Endothelial cell of umbilical vein (primary cell): Measurements from ENCODE around the gene GTF2H2C. TPM values are rescaled to one million over a fixed set of nuclear protein-coding genes. Genes with fewer than 3 reads are reported as not detected.

ENCODE experiments used
- BruUV-seq: library from RNA; stranded (reverse); fragments of 400-500 nt; replicated peaks from 2 replicates; lab custom pipeline; 2021; lab: Mats Ljungman, UMichigan
- CTCF ChIA-PET: fragments of 300-600, 350-600 bp; sonication (Branson Sonifier 250); formaldehyde crosslinking; loops from one replicate; lab custom pipeline; 2021; ENCODE audit warnings: antibody characterized with exemption, inconsistent platforms; lab: Charles Lee
- POLR2A ChIA-PET: fragments of 300-600, 350-600 bp; sonication (Branson Sonifier 250); formaldehyde crosslinking; loops from one replicate; lab custom pipeline; 2021; ENCODE audit warnings: antibody characterized with exemption, inconsistent platforms; lab: Charles Lee
- DNase-seq: peaks from one replicate; pipeline ENCODE4 v3.0.0-alpha.2; 2011; ENCODE audit warnings: low read depth, low spot score
- FAIRE-seq: peaks from 2 replicates; lab custom pipeline; 2011; peaks lifted over from hg19 to GRCh38; lab: Jason Lieb, UNC
- H2AFZ ChIP-seq: 2 replicates; pipeline ENCODE4 v1.6.0; 2012; ENCODE audit warnings: low read depth, low read length, control low read depth, inconsistent platforms
- H3K27ac ChIP-seq: 2 replicates; pipeline ENCODE4 v1.5.1; 2011; ENCODE audit warnings: low read depth, mild to moderate bottlenecking, control low read depth, low read length, moderate library complexity; ENCODE audit not compliant: insufficient read depth
- H3K27me3 ChIP-seq, 2 experiments: 2 replicates each; pipeline versions ENCODE4 v1.6.0 to v1.6.1; 2011; ENCODE audit warnings: low read length in 2 of 2, mixed read lengths in 1 of 2; ENCODE audit not compliant: control insufficient read depth in 2 of 2, insufficient read depth in 2 of 2
- H3K36me3 ChIP-seq, 2 experiments: 2 replicates in 1 of 2; 3 replicates in 1 of 2; pipeline ENCODE4 v1.5.1; 2011; ENCODE audit warnings: low read length in 2 of 2, mild to moderate bottlenecking in 1 of 2, moderate library complexity in 1 of 2; ENCODE audit not compliant: control insufficient read depth in 2 of 2, insufficient read depth in 2 of 2; ENCODE audit errors: extremely low read depth in 1 of 2
- H3K4me1 ChIP-seq: 3 replicates; pipeline ENCODE4 v1.5.1; 2011; ENCODE audit warnings: mild to moderate bottlenecking, low read length; ENCODE audit not compliant: control insufficient read depth, insufficient read depth; ENCODE audit errors: extremely low read depth
- H3K4me2 ChIP-seq: 2 replicates; pipeline ENCODE4 v1.6.1; 2011; ENCODE audit warnings: low read length, control low read depth, mixed read lengths; ENCODE audit not compliant: insufficient read depth
- H3K4me3 ChIP-seq, 3 experiments: fragments of 200-600 bp in 1 of 3; sonication (generic), shearing (Covaris generic) in 1 of 3; replicated peaks in 1 of 3; 2 replicates each; pipeline ENCODE4 v1.5.1; 2011 to 2016; ENCODE audit warnings: control low read depth in 3 of 3, low read length in 3 of 3, mild to moderate bottlenecking in 2 of 3, inconsistent platforms in 1 of 3, low read depth in 1 of 3, moderate library complexity in 1 of 3; ENCODE audit not compliant: insufficient read depth in 1 of 3
- H3K79me2 ChIP-seq: 2 replicates; pipeline ENCODE4 v1.6.0; 2012; ENCODE audit warnings: low read length, inconsistent platforms; ENCODE audit not compliant: control insufficient read depth, insufficient read depth
- H3K9ac ChIP-seq: replicated peaks from 2 replicates; pipeline ENCODE3; 2011; ENCODE audit warnings: low read length, control low read depth; ENCODE audit not compliant: insufficient read depth; ENCODE audit errors: extremely low read depth
- H3K9me1 ChIP-seq: replicated peaks from 3 replicates; pipeline ENCODE4 v1.6.0; 2011; ENCODE audit warnings: mild to moderate bottlenecking, low read length; ENCODE audit not compliant: control insufficient read depth, insufficient read depth; ENCODE audit errors: extremely low read depth
- H3K9me3 ChIP-seq: replicated peaks from 2 replicates; pipeline ENCODE4 v1.5.1; 2012; ENCODE audit warnings: low read length, inconsistent platforms; ENCODE audit not compliant: control insufficient read depth, insufficient read depth
- H4K20me1 ChIP-seq: replicated peaks from 2 replicates; pipeline ENCODE3; 2011; ENCODE audit warnings: mild to moderate bottlenecking, low read length; ENCODE audit not compliant: control insufficient read depth, insufficient read depth; ENCODE audit errors: extremely low read depth
- CTCF ChIP-seq, 2 donors: IDR thresholded peaks; 1 replicate in 1 of 2; 2 replicates in 1 of 2; pipeline ENCODE4 v1.5.1; 2011; ENCODE audit warnings: low read length in 2 of 2, mild to moderate bottlenecking in 2 of 2, moderate library complexity in 2 of 2, control low read depth in 1 of 2, inconsistent platforms in 1 of 2, low read depth in 1 of 2; ENCODE audit not compliant: insufficient read depth in 1 of 2; ENCODE audit errors: extremely low read depth in 1 of 2
- EZH2 ChIP-seq: IDR thresholded peaks from 2 replicates; pipeline ENCODE4 v1.6.1; 2012; ENCODE audit warnings: borderline replicate concordance, low read depth, mild to moderate bottlenecking, moderate library complexity, low read length, inconsistent platforms; ENCODE audit not compliant: severe bottlenecking
- FOS ChIP-seq: IDR thresholded peaks from 2 replicates; pipeline ENCODE4 v1.6.1; 2011; ENCODE audit warnings: mild to moderate bottlenecking, low read length, moderate library complexity, borderline replicate concordance; ENCODE audit not compliant: insufficient read depth
- GATA2 ChIP-seq: IDR thresholded peaks from 2 replicates; pipeline ENCODE4 v1.7.0; 2011; ENCODE audit warnings: low read depth, mild to moderate bottlenecking, moderate library complexity, mixed read lengths, low read length; ENCODE audit not compliant: insufficient read length, insufficient read depth
- JUN ChIP-seq: IDR thresholded peaks from 2 replicates; pipeline ENCODE4 v1.6.1; 2011; ENCODE audit warnings: borderline replicate concordance, low read depth; ENCODE audit not compliant: insufficient read length, insufficient read depth
- MAX ChIP-seq: IDR thresholded peaks from 2 replicates; pipeline ENCODE4 v1.6.1; 2011; ENCODE audit not compliant: insufficient read depth, insufficient read length
- MYC ChIP-seq: IDR thresholded peaks from one replicate; pipeline ENCODE4 v1.6.1; 2011; ENCODE audit warnings: mild to moderate bottlenecking, low read depth, low read length
- POLR2A ChIP-seq: IDR thresholded peaks from 2 replicates; pipeline ENCODE4 v1.6.1; 2012; ENCODE audit warnings: low read depth, mild to moderate bottlenecking, control low read depth, low read length
- POLR2AphosphoS5 ChIP-seq: IDR thresholded peaks from 2 replicates; pipeline ENCODE4 v1.6.1; 2012; ENCODE audit warnings: low read depth, mild to moderate bottlenecking, control low read depth, low read length, moderate library complexity; ENCODE audit not compliant: insufficient read depth
- dilution Hi-C: fragments of 300-500 bp; cut with MboI; formaldehyde crosslinking; loops from one replicate; pipeline ENCODE4 v1.15.0; 2019; ENCODE audit warnings: low sequenced_read_pairs; ENCODE audit not compliant: extremely low pct_ligation_motif_present
- intact Hi-C: fragments of 100-400 bp; cut with micrococcal nuclease; formaldehyde crosslinking; loops from one replicate; pipeline ENCODE4 v1.10.0; 2022
- polyA plus RNA-seq, 4 experiments: library from polyadenylated mRNA; depleted of rRNA in 3 of 4; stranded (reverse) in 3 of 4; unstranded in 1 of 4; fragments of >200 nt; gene quantifications; 2 replicates each; pipeline versions ENCODE4 v1.2.1 to v1.2.3, GENCODE V29; 2011 to 2012; ENCODE audit warnings: missing spikeins in 1 of 4
- total RNA-seq: library from RNA; stranded (reverse); gene quantifications from 2 replicates; pipeline ENCODE4 v1.2.3, GENCODE V29; 2021

GTF2H2C gene
- total and polyA plus RNA-seq, 2 donors (not counting 3 experiments of a cell fraction or from before 2014, with no cell fraction given) = 9.9 to 28.9 TPM

- peak; percentile 49 for FAIRE-seq
These were observed 42.2 kb upstream of the GTF2H2C start for GRCh38 chr5:69517763-69518212.

More at GRCh38 chr5:69517763-69518212, 42.2 kb upstream of the GTF2H2C start:
- no peak for TF ChIP-seq GATA2
- TF ChIP-seq EZH2 = no peak
- TF ChIP-seq POLR2AphosphoS5 = no peak
- TF ChIP-seq JUN = no peak
- TF ChIP-seq POLR2A = no peak
- no peak for TF ChIP-seq CTCF (IDR thresholded peaks at IDR 0.05; ENCODE audit: extremely low read depth in 1 of 2, insufficient read depth in 1 of 2, low read depth in 1 of 2, low read length in 2 of 2)
- no peak for TF ChIP-seq MYC
- TF ChIP-seq FOS = no peak
- no peak for TF ChIP-seq MAX
- no peaks in the 10 kb centered on the region for H3K79me2 ChIP-seq
- H3K9me3 ChIP-seq = no peaks in the 10 kb centered on the region
- H2AFZ ChIP-seq = no peak overlapping the region
- no peaks in the 10 kb centered on the region for H3K36me3 ChIP-seq
- dilution Hi-C loops = no loop called here
- no peak overlapping the region for H3K9ac ChIP-seq
- no TSS peak for BruUV-seq
- peak overlapping the region; percentile 18 for H3K4me2 ChIP-seq
- CTCF ChIA-PET = interaction anchor here (0.9 to 1.5 kb wide), 5 partner anchors 12 to 19 kb away, joined by 3 to 5 read pairs (median 4); no protein-coding TSS in a partner anchor
- peaks cover 31% of the 10 kb centered on the region for H3K4me1 ChIP-seq
- POLR2A ChIA-PET = no interaction called here
- H3K9me1 ChIP-seq = no peaks in the 10 kb centered on the region
- H3K27ac ChIP-seq = no peak overlapping the region
- no peaks in the 10 kb centered on the region for H3K27me3 ChIP-seq
- intact Hi-C loops = loop anchor here (1.0 kb wide), 1 partner anchor 21 kb away; no protein-coding TSS in a partner anchor
- no peak overlapping the region for H3K4me3 ChIP-seq
- H4K20me1 ChIP-seq = no peaks in the 10 kb centered on the region
- peak; percentile 81 for DNase-seq
